ENCODE results near the gene HDAC4.

DNA sequence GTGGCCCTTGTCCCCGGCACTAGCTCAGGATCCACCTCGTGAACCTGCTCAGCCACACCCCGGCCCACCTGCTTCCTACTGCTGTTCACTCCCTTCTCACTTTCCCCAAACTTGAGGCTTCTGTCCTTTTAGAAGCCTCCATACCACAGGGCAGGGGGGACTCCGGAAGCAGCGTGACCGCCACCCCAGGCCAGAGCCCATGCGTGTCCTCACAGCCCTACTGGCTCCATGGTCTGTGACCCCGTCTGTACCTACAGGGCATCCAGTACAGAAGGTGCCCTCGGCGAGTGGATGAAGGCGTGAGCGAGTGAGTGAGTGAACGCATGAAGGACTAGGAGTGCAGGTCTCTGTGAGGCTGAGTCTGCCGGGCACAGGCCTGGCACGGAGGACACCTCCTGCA lies 299.7 kb downstream of the HDAC4 start:
- TF ChIP-seq, protein P1, sequence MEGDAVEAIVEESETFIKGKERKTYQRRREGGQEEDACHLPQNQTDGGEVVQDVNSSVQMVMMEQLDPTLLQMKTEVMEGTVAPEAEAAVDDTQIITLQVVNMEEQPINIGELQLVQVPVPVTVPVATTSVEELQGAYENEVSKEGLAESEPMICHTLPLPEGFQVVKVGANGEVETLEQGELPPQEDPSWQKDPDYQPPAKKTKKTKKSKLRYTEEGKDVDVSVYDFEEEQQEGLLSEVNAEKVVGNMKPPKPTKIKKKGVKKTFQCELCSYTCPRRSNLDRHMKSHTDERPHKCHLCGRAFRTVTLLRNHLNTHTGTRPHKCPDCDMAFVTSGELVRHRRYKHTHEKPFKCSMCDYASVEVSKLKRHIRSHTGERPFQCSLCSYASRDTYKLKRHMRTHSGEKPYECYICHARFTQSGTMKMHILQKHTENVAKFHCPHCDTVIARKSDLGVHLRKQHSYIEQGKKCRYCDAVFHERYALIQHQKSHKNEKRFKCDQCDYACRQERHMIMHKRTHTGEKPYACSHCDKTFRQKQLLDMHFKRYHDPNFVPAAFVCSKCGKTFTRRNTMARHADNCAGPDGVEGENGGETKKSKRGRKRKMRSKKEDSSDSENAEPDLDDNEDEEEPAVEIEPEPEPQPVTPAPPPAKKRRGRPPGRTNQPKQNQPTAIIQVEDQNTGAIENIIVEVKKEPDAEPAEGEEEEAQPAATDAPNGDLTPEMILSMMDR (IDR thresholded peaks at IDR 0.05), result no peak
- TF ChIP-seq POLR2AphosphoS5 (IDR thresholded peaks at IDR 0.05; ENCODE audit: low read depth, low read length) (no peak), TCF7L2 (IDR thresholded peaks at IDR 0.05; ENCODE audit: low read depth, low read length) (no peak)
